Measurements from ENCODE around the gene ADK.
"Not testable (repeated sequence)": the region's sequence is repeated elsewhere in the genome, so short reads cannot be mapped to it uniquely, and the experiment has no call there.

ADK gene

DNA sequence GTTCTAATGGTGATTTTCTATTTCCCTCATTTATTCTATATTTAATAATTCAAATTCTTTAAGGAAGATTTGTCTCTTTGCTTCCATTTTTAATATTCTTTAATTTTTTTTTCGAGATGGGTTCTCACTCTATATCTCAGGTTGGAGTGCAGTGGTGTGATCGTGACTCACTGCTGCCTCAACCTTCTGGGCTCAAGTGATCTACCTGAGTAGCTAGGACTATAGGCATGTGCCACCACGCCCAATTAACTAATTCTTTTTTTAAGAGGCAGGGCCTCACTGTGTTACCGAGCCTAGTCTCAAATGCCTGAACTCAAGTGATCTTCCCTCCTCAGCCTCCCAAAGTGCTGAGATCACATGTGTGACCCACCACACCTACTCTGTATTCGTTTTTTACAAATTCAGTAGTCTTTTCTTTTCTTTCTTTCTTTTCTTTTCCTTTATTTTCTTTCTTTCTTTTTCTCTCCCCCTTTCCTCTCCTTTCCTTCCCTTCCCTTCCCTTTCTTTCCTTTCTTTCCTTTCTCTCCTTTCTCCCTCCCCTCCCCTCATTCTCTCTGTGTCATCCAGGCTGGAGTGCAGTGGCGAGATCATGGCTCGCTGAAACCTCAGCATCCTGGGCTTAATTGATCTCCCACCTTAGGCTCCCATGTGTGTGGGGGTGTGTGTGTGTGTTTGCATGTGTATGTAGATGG lies 323.1 kb downstream of the ADK start:
- no peaks in the 10 kb centered on the region for H3K27me3 ChIP-seq (ENCODE audit: insufficient read depth, low read depth)
- TF ChIP-seq, protein P1, sequence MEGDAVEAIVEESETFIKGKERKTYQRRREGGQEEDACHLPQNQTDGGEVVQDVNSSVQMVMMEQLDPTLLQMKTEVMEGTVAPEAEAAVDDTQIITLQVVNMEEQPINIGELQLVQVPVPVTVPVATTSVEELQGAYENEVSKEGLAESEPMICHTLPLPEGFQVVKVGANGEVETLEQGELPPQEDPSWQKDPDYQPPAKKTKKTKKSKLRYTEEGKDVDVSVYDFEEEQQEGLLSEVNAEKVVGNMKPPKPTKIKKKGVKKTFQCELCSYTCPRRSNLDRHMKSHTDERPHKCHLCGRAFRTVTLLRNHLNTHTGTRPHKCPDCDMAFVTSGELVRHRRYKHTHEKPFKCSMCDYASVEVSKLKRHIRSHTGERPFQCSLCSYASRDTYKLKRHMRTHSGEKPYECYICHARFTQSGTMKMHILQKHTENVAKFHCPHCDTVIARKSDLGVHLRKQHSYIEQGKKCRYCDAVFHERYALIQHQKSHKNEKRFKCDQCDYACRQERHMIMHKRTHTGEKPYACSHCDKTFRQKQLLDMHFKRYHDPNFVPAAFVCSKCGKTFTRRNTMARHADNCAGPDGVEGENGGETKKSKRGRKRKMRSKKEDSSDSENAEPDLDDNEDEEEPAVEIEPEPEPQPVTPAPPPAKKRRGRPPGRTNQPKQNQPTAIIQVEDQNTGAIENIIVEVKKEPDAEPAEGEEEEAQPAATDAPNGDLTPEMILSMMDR (conservative IDR thresholded peaks at IDR 0.05; ENCODE audit: low read depth, low read length) = no peak
- no peaks in the 10 kb centered on the region for H3K36me3 ChIP-seq (ENCODE audit: insufficient read depth)
- no peaks in the 10 kb centered on the region for H4K20me1 ChIP-seq (ENCODE audit: insufficient read depth)
- H3K4me3 ChIP-seq (IDR thresholded peaks at IDR 0.05; ENCODE audit: insufficient read depth, low read depth, low read length) = no peak overlapping the region
- no peak overlapping the region for H2AFZ ChIP-seq (ENCODE audit: low read depth)
- H3K4me1 ChIP-seq (ENCODE audit: low read depth, poor library complexity, severe bottlenecking) = no peaks in the 10 kb centered on the region
- H3K9ac ChIP-seq = no peak overlapping the region
- H3K27ac ChIP-seq = no peak overlapping the region
- H3K4me2 ChIP-seq = no peak overlapping the region
- no peaks in the 10 kb centered on the region for H3K79me2 ChIP-seq (ENCODE audit: insufficient read depth, low read depth)

DNA sequence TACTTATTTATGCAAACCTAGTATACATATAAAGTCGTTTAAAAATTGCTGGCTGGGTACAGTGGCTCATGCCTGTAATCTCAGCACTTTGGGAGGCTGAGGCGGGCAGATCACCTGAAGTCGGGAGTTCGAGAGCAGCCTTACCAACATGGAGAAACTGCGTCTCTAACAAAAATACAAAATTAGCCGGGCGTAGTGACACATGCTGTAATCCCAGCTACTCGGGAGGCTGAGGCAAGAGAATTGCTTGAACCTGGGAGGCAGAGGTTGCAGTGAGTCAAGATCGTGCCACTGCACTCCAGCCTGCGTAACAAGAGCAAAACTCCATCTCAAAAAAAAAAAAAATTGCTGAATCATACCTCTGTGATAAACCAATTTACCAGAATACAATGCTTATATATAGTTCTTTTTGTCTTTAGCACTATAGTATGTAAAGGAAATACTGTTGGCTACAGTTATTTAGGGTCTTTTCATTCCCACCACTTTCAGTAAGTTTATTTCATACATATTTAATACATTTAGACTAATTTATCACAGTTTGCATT lies 325.2 kb downstream of the ADK start:
- H2AFZ ChIP-seq (ENCODE audit: low read depth); H3K27me3 ChIP-seq (ENCODE audit: insufficient read depth, low read depth); H3K4me1 ChIP-seq (ENCODE audit: low read depth, poor library complexity, severe bottlenecking); H4K20me1 ChIP-seq (ENCODE audit: insufficient read depth); H3K27ac ChIP-seq; H3K9ac ChIP-seq; H3K4me3 ChIP-seq (IDR thresholded peaks at IDR 0.05; ENCODE audit: insufficient read depth, low read depth, low read length); H3K79me2 ChIP-seq (ENCODE audit: insufficient read depth, low read depth); H3K4me2 ChIP-seq; H3K36me3 ChIP-seq (ENCODE audit: insufficient read depth): not testable (repeated sequence)

DNA sequence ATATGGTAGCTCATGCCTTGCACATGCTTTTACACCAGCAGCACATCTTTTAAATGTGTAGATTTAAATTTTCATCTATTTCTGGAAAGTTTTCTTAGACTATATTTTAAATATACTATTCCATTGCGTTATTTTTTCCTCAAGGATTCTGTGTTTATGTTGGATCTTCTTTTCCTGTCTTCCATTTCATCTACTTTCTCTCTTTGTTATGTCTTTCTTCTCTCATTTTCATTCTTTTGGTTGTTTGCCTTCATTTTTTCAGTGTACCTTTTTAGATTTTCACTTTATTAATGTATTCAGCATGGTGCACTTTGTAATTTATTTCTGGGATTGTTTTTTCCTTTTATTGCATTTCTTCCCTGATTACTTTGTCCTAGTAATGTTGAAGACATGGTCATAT lies 329.8 kb downstream of the ADK start:
- Histone ChIP-seq H3K79me2 (ENCODE audit: insufficient read depth, low read depth) (no peaks in the 10 kb centered on the region), H3K4me2 (no peak overlapping the region), H3K36me3 (ENCODE audit: insufficient read depth) (no peaks in the 10 kb centered on the region), H3K4me1 (ENCODE audit: low read depth, poor library complexity, severe bottlenecking) (no peaks in the 10 kb centered on the region), H3K4me3 (IDR thresholded peaks at IDR 0.05; ENCODE audit: insufficient read depth, low read depth, low read length) (no peak overlapping the region), H3K27me3 (ENCODE audit: insufficient read depth, low read depth) (no peaks in the 10 kb centered on the region), H3K27ac (no peak overlapping the region), H2AFZ (ENCODE audit: low read depth) (no peak overlapping the region), H4K20me1 (ENCODE audit: insufficient read depth) (no peaks in the 10 kb centered on the region), H3K9ac (no peak overlapping the region)
- TF ChIP-seq, protein P1 (conservative IDR thresholded peaks at IDR 0.05; ENCODE audit: low read depth, low read length) = no peak

DNA sequence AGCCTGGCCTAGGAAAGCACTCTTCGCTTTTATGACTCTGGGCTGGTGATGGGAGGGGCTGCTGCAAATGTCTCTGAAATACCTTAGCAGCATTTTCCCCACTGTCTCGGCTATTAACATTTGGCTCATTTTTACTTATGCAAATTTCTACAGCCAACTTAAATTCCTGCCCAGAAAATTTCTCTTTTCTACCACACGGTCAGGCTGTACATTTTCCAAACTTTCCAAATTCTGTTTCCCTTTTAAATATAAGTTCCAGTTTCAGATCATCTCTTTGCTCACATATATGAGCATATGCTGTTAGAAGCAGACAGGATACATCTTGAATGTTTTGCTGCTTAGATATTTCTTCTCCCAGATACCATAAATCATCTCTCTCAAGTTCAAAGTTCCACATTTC lies 332.3 kb downstream of the ADK start:
- Histone ChIP-seq H3K27ac (no peak overlapping the region), H3K27me3 (ENCODE audit: insufficient read depth, low read depth) (no peaks in the 10 kb centered on the region), H3K79me2 (ENCODE audit: insufficient read depth, low read depth) (no peaks in the 10 kb centered on the region), H3K4me3 (IDR thresholded peaks at IDR 0.05; ENCODE audit: insufficient read depth, low read depth, low read length) (no peak overlapping the region), H2AFZ (ENCODE audit: low read depth) (no peak overlapping the region), H3K9ac (no peak overlapping the region), H3K4me1 (ENCODE audit: low read depth, poor library complexity, severe bottlenecking) (no peaks in the 10 kb centered on the region), H4K20me1 (ENCODE audit: insufficient read depth) (no peaks in the 10 kb centered on the region), H3K4me2 (no peak overlapping the region), H3K36me3 (ENCODE audit: insufficient read depth) (no peaks in the 10 kb centered on the region)
- TF ChIP-seq, protein P1 (conservative IDR thresholded peaks at IDR 0.05; ENCODE audit: low read depth, low read length) = no peak

DNA sequence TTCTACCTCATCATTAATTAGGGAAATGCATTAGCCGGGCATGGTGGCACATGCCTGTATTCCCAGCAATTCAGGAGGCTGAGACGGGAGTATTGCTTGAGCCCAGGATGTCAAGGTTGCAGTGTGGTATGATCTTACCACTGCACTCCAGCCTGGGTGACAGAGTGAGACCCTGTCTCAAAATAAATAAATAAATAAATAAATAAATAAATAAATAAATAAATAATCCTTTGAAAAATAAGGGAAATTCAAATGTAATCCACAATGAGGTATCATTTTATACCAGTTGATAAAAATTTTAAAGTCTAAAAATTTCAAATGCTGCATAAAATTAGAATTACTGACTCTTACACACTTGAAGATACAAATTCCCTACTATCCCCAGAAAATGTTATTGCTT lies 334.3 kb downstream of the ADK start:
- Histone ChIP-seq H3K27me3 (ENCODE audit: insufficient read depth, low read depth) (no peaks in the 10 kb centered on the region), H3K4me2 (no peak overlapping the region), H3K79me2 (ENCODE audit: insufficient read depth, low read depth) (no peaks in the 10 kb centered on the region), H3K36me3 (ENCODE audit: insufficient read depth) (no peaks in the 10 kb centered on the region), H3K4me3 (IDR thresholded peaks at IDR 0.05; ENCODE audit: insufficient read depth, low read depth, low read length) (no peak overlapping the region), H3K4me1 (ENCODE audit: low read depth, poor library complexity, severe bottlenecking) (no peaks in the 10 kb centered on the region), H3K9ac (no peak overlapping the region), H4K20me1 (ENCODE audit: insufficient read depth) (no peaks in the 10 kb centered on the region), H3K27ac (no peak overlapping the region), H2AFZ (ENCODE audit: low read depth) (no peak overlapping the region)
- TF ChIP-seq, protein P1 (conservative IDR thresholded peaks at IDR 0.05; ENCODE audit: low read depth, low read length) = no peak
